Cortex of kidney (tissue), 1 donor: ENCODE measurements around the gene ZBTB45.

ENCODE experiments used
- DNase-seq: peaks from one replicate; lab custom pipeline; 2025; lab: John Stamatoyannopoulos, UW

The ZBTB45 gene

DNA sequence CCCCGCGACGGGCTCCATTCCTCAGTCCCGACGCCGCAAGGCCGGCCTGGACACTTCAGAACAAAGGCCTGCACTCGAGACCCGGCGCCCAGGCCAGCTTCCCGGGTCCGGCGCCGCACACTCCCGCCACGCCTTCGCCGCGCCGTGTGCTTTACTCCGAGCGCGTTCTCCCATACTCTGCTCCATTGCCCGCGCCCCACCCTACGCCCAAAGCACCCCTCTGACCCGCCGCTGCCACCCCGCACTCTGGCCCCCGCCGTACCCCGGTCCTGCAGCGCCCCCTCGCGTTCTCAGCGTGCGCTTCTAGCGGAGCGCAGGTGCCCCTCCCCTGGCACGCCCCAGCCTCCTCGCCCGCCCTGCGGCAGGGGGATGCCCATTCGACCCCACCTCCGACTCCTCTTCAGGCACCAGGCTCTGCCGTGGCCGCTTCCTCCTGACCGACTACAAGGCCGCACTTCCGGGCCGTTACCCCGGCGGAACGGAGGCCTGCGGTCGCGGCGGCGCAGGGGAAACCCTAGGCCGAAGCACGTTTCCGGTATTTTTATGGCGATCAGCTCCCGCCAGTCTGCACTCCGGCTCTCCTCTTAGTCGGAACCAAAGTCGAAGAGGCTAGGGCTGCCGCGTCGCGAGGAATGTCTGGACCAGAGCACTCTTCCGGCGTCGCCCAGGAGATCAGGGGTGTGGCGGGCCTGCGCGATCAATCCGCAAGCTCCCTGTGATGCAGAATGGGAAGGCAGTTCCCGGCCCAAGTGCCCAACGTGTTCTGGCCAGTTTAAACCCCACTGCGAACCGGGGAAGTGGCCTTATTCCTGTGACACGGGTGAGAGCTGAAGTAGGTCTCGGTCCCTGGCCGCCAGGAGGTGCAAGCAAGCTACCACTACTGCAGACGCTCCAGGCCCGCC is at the start of gene ZBTB45:
ZBTB45 (minus strand) TSS at position 456 of the 902 bp plus-strand sequence. CDS start 2,137 bp downstream, outside the sequence.
- no peak for DNase-seq

DNA sequence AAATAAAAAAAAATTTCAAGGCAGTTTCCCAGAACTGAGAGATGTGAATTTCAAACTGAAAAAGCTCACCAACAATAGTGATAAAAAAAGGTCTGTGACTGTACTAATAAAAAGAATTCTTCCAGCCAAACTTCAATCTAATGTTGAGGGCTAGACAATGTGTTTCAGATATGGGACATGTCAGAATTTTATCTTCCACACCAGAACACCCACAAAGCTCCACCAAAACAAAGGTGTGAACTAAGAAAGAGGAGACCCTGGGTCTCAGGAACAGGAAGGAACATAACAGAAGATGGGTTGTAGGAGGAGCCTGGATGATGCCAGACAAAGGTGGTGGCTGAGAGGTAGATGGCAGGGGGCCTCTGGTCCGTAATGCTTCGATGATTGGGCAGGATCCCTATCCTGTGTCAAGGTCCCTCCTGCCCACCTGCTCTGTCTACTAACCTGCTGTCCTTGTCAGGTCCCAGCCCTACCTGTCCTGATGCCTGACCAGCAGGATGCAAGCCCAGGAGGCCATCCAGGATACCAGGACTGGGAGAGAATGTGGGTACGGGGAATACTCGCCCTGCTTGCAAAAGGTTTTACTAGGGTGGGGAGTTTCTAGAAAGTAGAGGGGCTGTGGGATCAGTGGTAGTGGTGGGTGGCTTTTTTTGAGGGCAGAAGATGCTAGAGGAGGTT is 49.0 kb upstream of the ZBTB45 start:
- DNase-seq: no peak

DNA sequence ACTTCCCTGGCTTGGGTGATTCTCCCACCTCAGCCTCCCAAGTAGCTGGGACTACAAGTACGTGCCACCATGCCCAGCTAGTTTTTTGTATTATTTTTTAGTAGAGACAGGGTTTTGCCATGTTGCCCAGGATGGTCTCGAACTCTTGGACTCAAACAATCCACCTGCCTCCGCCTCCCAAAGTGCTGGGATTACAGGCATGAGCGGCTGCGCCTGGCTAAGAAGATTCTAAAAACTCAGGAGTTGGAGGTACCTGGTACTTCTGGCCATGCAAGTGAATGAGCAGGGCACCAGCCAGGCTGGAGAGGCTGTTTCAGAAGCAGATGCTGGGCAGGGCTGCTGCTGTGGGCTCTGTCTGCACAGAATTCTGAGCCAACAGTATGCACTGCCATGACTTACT is 47.4 kb upstream of the ZBTB45 start:
- no peak for DNase-seq

DNA sequence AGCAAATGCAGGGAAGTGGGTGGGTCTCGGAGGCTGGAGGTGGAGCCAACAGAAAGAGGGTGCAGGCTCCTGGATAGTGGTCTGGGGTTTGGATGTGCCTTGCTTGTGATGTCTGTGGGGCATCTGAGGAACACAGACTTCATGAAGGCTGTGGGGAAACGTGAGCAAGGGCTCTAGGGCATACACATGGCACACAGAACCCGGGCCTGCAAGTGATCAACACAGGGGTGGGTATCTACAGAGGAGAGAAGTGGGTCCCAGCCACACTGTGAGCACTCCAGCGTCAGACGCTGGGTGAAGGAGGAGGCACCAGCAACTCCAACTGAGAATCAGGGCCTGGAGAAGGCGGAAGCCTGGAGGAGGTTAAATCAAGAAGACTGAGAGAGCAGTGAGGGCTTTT is 44.2 kb upstream of the ZBTB45 start:
- no peak for DNase-seq

GRCh38 chr19:58563034-58563573 is 43.5 kb upstream of the ZBTB45 start:
- no peak for DNase-seq

GRCh38 chr19:58562122-58563033 is 42.8 kb upstream of the ZBTB45 start:
- DNase-seq: no peak

DNA sequence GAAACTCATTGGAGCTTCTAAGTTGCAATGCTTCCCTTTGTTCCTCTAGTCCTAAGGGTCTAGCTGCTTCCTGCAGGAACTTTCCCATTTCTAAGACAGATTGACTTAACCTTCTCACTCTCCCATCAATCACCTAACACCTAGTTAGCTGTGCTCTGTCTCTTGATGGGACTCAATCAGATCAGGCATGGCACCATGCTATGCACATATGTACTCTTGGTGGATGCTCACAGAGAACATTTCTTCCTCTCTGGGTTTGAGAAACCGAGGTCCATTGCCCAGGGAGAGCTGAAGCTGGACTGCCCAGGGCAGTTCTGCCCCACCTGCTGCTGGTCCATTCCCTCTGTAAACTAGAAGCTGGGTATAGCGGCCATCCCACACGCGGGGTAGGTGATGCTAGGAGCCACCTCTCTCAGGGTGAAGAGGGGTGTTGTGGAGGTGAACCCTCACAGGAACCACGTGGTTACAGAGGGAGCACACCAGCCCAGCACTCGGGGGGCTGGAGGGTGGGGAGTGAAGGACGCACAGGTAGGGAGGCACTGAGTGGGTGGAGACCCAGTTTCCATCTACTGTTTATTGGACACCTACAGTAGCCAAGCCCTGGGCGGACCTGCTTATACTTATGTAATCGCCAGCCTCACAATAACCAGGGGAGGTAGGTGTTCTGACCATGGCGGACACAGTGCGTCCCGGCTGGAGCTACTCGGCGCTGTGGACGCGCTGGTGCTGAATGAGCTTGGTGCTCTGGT is 41.9 kb upstream of the ZBTB45 start:
- DNase-seq: no peak

- DNase-seq: no peak
These were observed 41.3 kb upstream of the ZBTB45 start for GRCh38 chr19:58560921-58561320.

DNA sequence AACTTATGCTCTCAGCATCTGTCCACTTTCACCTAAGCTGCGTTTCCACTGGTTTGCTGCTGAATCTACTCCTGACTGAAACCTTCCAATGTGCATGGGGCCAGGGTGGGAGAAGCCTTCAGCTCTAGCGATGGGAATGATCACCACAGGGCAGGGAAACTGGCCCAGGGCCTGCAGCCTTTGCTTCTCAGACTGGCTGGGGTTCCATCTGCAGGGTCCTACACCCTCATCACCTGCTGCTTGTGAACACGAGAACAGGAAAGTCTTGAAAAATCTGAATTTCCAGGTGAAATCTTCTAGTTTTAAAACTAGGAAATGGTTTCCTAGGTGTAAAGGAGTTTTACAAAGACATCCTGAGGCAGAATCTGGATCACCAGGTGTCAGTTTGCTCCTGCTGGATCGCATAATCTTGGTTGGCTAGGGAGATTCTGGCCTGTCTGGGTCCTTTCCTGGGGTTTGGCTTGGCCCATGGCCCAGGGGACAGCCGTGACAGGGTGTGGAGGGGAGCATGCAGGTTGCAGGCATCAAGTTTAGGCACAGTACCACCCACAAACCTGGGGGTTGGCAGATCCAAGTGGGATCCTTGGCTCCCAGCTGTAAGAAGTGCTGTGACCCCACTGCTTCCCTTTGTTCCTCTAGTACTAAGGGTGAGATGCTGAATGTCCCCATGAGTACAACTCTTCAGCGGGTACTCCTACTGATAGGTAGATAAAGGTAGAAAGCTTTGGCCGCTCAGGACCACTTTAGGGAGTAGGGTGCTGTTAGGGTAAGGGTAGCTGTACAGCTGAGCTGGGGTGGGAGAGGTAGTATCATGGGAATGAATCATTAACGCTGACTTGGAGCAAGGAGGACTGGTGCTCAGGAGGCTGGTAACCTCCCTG is 40.6 kb upstream of the ZBTB45 start:
- no peak for DNase-seq

DNA sequence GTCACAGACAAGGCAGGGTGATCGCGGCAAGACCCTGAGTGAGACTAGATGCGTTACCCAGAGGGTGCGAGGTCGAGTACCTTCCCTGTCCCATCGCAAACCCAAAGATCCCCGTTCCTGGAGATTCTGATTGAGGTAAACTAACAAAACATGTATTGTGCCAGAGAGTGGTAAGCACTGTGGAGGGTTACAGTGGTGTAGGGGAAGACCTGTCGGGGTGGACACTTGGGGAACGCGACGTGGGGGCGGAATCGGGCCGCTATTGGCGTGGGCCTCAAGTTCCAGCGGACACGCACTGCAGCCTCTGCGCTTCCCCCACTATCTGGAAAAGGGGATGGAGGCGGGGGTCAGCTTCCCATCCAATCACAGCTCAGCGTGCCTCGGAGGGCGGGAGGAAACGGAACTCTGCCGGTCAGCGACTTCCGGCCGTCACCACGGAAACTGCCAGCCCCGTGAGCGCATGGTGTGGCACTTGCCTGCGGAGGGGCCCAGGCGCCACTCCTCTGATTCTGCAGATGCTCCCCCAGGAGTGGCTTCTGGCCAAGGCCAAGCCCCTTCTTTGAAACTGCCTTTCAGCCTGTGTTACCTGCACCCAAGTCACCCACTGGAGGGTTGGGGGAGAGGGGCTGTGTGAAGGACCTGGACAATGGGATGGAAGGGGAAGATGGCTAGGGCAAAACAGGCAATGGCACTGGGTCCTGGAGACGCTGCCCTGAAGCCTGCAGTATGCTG is 39.8 kb upstream of the ZBTB45 start:
- DNase-seq: no peak

DNA sequence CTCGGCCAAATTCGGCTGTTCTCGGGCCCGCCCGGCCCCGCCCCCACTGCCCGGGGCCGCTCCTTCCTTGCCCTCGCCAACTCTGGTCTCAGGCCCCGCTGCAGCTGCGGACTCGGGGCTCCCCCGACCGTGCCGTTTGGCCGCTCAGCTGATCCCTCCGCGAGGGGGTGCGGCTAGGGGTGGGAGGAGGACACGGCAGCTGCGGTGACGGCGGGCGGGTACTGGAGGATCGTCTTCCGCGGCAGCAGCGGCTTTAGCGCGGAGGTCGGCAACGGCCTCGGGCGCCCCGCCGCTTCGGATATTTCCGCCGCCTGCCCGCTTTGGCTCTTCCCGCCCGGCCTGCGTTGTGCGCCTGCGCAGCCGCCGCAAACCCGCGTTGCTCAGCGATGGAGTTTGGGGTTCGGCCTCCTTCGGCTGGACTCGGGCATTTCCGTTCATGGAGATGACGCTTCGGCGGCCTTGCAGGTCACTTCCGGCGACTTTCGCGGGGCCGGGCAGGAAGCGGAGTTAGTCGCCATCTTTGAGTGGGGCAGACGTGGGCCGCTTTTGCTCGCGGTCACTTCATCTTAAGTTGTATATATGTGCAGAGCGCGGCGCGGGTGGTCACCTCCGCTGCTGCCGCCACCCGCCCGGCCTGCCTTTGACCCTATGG is 39.1 kb upstream of the ZBTB45 start:
- no peak for DNase-seq

GRCh38 chr19:58558066-58558622 is 38.5 kb upstream of the ZBTB45 start, which contains the start of gene UBE2M:
Gene UBE2M (minus strand): TSS chr19:58558611. CDS start chr19:58558381, 230 bp downstream.
- no peak for DNase-seq

GRCh38 chr19:58557221-58558065 is 37.8 kb upstream of the ZBTB45 start:
- DNase-seq: no peak

GRCh38 chr19:58556622-58557220 is 37.1 kb upstream of the ZBTB45 start:
- no peak for DNase-seq

DNA sequence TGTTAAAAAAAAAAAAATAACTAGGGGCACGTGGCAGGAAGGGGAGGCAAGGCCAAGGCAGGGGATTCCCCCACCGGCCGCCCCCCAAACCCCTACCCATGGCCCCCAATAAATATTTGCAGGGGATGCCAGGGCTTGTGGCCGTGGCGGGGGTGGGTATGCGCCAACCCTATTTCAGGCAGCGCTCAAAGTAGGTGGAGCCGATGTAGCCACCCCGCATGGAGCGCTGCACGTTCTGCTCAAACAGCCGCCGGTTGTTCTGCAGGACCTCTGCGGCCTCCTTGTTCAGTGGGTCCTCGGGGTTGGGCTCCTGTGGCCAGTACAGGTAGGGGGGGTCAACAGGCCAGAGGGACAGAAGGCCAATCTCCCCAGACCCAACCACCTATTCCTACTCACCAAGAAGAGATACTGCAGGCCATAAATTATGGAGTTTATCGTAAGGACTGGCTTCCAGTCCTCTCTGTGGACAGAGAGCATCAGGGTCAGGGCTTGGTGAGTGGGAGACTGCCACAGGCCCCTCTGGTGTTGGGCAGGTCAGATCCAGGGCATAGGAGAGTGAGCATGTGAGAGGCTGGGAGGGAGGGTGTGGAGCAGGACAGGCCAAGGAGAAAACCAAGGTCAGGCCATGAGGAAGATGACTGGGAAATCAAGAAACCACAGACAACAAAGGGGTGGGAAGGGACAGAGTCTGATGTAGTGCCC is 36.5 kb upstream of the ZBTB45 start:
- no peak for DNase-seq

DNA sequence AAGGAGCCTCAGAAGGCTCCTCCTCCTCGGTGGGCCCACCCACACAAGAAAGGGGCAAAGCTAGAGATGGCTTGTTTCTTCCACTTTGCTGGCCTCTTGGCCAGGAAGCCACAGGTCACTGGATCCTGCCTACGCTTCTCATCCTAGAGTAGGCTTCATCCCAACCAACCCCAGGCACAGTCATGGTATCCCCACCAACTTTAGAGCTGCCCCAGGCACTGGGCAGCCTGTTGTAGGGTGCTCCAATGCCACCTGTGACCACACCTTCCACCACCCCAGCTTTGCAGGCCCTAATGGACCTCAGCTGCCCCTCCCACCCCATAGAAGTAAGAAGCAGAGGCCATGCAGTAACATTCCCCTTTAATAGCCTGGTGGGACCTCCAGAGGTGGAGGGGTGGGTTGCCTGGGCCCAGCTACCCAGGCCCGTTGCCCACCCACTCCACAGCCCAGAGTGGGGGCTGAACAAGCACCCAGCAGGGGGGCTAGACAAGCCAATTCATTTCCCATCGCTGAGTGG is 35.8 kb upstream of the ZBTB45 start:
- no peak for DNase-seq
